Suppressor macrophage treated with lipopolysaccharide for 1 hour (primary cell): ENCODE measurements around the gene USB1.

Experiments used
- DNase-seq, 3 donors: peaks; one replicate each; pipeline ENCODE4 v3.0.0-alpha.2; 2020 to 2022

Gene USB1

GRCh38 chr16:58049232-58050185 is 48.3 kb downstream of the USB1 start:
- no peak for DNase-seq

DNA sequence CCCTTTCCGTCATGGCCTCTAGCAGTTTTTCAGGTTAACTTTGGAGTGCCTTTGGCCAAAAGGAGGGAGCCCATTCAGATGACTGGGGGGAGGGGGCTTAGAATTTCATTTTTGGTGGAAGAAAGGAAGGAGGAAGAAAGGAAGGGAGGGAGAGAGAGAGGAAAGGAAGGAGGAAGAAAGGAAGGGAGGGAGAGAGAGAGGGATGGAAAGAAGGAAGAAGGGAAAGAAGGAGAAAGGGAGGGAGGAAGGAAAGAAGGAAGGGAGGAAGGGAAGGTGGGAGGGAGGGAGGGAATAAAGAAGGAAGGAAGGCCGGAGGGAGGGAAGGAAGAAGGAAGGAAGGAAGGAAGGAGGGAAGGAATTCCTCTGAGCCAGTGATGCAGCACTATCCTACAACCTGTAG is 50.1 kb downstream of the USB1 start:
- no peak for DNase-seq

DNA sequence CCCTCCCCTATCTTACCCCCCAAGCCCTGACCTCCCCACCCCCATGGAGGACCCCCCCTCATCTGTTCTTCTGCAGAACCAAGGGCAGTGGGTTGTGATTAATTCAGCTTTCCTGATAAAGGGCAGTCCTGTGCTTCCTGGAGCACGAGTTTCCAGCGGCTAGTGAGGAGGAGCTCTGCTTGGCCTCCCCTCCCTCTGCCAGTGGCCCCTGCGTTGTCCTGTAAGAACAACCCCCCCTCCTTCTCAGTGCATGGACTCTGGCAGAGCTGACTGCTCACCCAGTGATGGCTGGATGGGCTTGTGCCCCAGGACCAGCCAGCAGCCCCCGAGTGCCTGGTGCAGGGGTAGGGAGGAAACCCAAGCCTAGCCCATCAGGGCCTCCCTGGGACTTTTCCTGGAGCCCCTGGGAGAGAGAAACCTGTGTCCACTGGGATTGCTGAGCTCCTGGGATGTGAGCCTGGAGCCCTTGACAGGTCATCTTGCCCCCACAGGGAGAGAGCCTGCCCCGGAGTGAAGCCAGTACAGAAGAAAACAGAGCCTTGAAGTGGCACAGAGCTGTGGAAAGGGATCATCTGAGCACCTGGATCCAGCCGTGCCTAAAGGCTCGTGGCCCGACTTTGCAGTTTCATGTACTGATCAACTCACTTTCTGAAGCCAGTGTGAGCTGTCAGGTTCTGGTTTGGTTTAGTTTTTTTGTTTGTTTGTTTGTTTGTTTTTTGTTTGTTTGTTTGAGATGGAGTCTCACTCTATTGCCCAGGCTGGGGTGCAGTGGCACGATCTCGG is 50.8 kb downstream of the USB1 start:
- DNase-seq = no peak

GRCh38 chr16:58053682-58054005 is 52.4 kb downstream of the USB1 start:
- DNase-seq = no peak

DNA sequence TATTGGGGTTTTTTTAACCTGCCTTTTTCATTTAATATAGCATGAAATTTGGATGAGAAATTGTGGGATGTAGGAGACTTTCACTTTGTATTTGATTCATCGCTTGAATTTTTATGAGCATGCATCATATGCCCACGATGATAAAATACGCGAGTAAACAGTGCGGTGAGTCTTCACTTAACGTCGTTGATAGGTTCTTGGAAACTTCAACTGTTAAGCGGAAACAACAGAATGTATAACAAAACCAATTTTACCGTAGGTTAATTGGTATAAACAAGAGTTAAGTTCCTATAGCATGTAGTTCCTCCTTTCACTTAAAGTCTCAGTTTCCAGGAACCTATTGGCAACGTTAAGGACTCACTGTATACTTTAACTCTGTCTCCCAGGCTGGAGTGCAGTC is 53.1 kb downstream of the USB1 start:
- peak in 1 of 3 donors; percentile 6 for DNase-seq

GRCh38 chr16:58056580-58056979 is 55.4 kb downstream of the USB1 start:
- DNase-seq = no peak

- no peak for DNase-seq
These were observed 55.9 kb downstream of the USB1 start for GRCh38 chr16:58057121-58057520.

DNA sequence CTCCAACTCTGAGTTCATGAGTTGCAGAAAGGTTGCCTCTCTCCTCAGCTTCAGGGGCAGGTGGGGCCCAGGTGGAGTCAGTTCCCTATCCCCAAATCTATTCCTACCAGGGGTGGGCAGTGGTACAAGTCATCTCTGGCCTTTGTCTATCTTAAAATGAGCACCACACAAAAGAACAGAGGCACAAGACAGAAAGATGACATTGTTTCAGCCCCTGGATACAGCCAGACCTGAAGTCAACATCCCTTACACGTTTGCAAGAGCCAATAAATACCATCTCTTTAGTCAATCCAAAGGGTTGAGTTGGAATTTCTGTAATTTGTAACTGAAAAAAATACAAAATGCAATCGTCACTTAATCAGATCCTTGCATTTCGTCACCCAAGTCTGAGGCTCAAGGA is 56.6 kb downstream of the USB1 start:
- no peak for DNase-seq

GRCh38 chr16:58062821-58063220 is 61.6 kb downstream of the USB1 start:
- DNase-seq = no peak

- DNase-seq = no peak
These were observed 62.3 kb downstream of the USB1 start for GRCh38 chr16:58063377-58064076.

DNA sequence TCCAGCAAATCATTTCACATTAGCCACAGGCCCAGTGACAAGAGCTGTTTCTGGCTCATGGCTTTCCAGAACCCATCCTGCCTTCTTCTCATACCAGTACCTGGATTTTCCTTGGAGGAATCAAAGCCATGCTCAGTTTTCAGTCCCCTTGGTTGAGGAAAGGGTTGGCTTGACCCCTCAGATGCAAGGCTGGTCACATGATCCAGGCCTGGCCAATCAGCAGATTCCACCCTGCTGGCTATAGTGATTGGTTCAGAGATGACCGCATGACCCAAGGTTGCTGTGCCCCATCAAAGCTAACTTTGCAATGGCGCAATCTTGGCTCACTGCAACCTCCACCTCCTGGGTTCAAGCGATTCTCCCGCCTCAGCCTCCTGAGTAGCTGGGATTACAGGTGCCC is 69.4 kb downstream of the USB1 start:
- no peak for DNase-seq
